ENCODE data around the gene MAOA.

The MAOA gene

DNA sequence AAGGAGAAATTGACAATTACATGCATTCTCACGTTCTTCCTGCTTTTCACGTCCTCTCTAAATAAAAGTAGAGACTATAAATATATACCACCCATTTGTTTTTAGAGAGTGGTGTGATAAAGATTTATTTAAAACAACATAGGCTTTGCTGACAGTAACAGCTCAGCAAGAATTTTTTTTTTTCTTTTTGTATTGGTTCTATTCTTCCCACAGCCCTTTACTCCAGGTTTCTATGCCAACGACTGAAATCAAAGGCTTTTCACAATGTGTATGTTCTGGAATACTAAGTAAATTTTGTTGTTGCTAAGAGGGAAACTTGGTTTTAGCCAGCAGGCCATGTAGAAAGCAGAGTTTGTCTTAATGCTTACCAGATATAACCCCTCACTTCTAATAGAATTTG is 43.4 kb downstream of the MAOA start:
- no peaks in the 10 kb centered on the region for H3K36me3 ChIP-seq (ENCODE audit: insufficient read depth, low read length)
- no peaks in the 10 kb centered on the region for H3K4me1 ChIP-seq (ENCODE audit: insufficient read depth, low read length)
- H3K4me3 ChIP-seq (ENCODE audit: low read depth in 1 of 2, low read length in 2 of 2): no peak overlapping the region
- TF ChIP-seq EZH2 (IDR thresholded peaks at IDR 0.05; ENCODE audit: borderline replicate concordance, low read depth, low read length, severe bottlenecking): no peak
- TF ChIP-seq, protein P1, sequence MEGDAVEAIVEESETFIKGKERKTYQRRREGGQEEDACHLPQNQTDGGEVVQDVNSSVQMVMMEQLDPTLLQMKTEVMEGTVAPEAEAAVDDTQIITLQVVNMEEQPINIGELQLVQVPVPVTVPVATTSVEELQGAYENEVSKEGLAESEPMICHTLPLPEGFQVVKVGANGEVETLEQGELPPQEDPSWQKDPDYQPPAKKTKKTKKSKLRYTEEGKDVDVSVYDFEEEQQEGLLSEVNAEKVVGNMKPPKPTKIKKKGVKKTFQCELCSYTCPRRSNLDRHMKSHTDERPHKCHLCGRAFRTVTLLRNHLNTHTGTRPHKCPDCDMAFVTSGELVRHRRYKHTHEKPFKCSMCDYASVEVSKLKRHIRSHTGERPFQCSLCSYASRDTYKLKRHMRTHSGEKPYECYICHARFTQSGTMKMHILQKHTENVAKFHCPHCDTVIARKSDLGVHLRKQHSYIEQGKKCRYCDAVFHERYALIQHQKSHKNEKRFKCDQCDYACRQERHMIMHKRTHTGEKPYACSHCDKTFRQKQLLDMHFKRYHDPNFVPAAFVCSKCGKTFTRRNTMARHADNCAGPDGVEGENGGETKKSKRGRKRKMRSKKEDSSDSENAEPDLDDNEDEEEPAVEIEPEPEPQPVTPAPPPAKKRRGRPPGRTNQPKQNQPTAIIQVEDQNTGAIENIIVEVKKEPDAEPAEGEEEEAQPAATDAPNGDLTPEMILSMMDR (IDR thresholded peaks at IDR 0.05; ENCODE audit: borderline replicate concordance, extremely low read depth, low read length, poor library complexity, severe bottlenecking): no peak
- DNase-seq (no peak), ATAC-seq (ENCODE audit: insufficient read depth, low read depth) (no peak)
- no peak overlapping the region for H3K9ac ChIP-seq (ENCODE audit: low read depth, low read length)
- H3K4me2 ChIP-seq (ENCODE audit: insufficient read depth, low read length): no peak overlapping the region
- no peaks in the 10 kb centered on the region for H3K9me3 ChIP-seq (ENCODE audit: insufficient read depth, low read length, severe bottlenecking)
- no peak overlapping the region for H3K27ac ChIP-seq (ENCODE audit: low read length)
- H2AFZ ChIP-seq (ENCODE audit: low read depth, low read length): no peak overlapping the region
- H3K27me3 ChIP-seq (ENCODE audit: insufficient read depth, low read length, poor library complexity): no peaks in the 10 kb centered on the region
- H3K79me2 ChIP-seq (ENCODE audit: insufficient read depth, low read length): no peaks in the 10 kb centered on the region
- no peaks in the 10 kb centered on the region for H4K20me1 ChIP-seq (ENCODE audit: insufficient read depth, low read length)

DNA sequence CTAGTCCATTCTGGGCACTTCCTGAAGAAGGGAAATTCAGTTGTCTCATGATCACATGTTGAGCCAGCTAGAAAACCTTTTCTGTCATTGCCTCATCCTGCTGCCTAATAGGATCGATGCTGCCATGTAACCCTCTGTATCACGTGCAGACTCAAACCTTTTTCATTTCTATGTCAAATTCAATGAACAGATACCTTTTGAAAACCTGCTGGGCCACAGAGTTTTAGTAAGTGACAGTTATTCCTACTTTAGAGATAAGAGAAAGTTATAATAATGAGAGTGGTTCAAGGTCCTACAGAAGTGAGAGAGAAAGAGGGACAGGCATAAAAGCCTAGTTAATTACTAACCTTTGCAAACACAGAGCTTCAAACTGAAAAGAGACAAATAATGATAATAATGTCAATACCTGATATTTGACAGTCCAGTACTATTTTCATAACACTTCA is 46.0 kb downstream of the MAOA start:
- ATAC-seq (ENCODE audit: insufficient read depth, low read depth): no peak
- no peaks in the 10 kb centered on the region for H3K9me3 ChIP-seq (ENCODE audit: insufficient read depth, low read length, severe bottlenecking)
- no peaks in the 10 kb centered on the region for H3K36me3 ChIP-seq (ENCODE audit: insufficient read depth, low read length)
- no peak for TF ChIP-seq EZH2 (IDR thresholded peaks at IDR 0.05; ENCODE audit: borderline replicate concordance, low read depth, low read length, severe bottlenecking)
- TF ChIP-seq, protein P1 (IDR thresholded peaks at IDR 0.05; ENCODE audit: borderline replicate concordance, extremely low read depth, low read length, poor library complexity, severe bottlenecking): no peak
- H3K4me1 ChIP-seq (ENCODE audit: insufficient read depth, low read length): no peaks in the 10 kb centered on the region
- H3K4me3 ChIP-seq (ENCODE audit: low read depth in 1 of 2, low read length in 2 of 2): no peak overlapping the region
- no peak overlapping the region for H3K4me2 ChIP-seq (ENCODE audit: insufficient read depth, low read length)
- no peaks in the 10 kb centered on the region for H3K79me2 ChIP-seq (ENCODE audit: insufficient read depth, low read length)
- H3K27ac ChIP-seq (ENCODE audit: low read length): no peak overlapping the region
- H4K20me1 ChIP-seq (ENCODE audit: insufficient read depth, low read length): no peaks in the 10 kb centered on the region
- H3K9ac ChIP-seq (ENCODE audit: low read depth, low read length): no peak overlapping the region
- no peak for DNase-seq
- no peak overlapping the region for H2AFZ ChIP-seq (ENCODE audit: low read depth, low read length)
- H3K27me3 ChIP-seq (ENCODE audit: insufficient read depth, low read length, poor library complexity): no peaks in the 10 kb centered on the region

DNA sequence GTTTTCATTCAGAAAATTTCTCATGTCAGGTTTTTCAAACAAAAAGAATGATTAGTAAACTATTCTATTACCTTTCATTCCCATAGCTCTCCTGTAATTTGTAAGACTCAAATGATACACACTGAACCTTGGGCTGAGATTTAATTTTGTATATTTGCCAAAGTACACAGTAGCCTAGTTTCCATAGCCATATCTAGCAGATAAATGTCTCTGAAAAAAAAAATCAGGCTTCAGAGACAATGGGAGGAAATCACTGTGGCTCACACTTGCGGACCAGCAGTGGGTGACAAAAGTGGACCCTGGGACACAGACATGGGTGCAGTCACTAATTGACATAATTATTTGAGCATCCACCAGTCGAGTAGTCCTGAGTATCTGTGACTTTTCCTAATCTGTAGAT is 46.6 kb downstream of the MAOA start:
- Histone ChIP-seq H3K27ac (ENCODE audit: low read length) (no peak overlapping the region), H3K9me3 (ENCODE audit: insufficient read depth, low read length, severe bottlenecking) (no peaks in the 10 kb centered on the region), H3K4me2 (ENCODE audit: insufficient read depth, low read length) (no peak overlapping the region), H3K27me3 (ENCODE audit: insufficient read depth, low read length, poor library complexity) (no peaks in the 10 kb centered on the region), H3K4me1 (ENCODE audit: insufficient read depth, low read length) (no peaks in the 10 kb centered on the region), H2AFZ (ENCODE audit: low read depth, low read length) (no peak overlapping the region), H3K36me3 (ENCODE audit: insufficient read depth, low read length) (no peaks in the 10 kb centered on the region), H4K20me1 (ENCODE audit: insufficient read depth, low read length) (no peaks in the 10 kb centered on the region), H3K4me3 (ENCODE audit: low read depth in 1 of 2, low read length in 2 of 2) (no peak overlapping the region), H3K79me2 (ENCODE audit: insufficient read depth, low read length) (no peaks in the 10 kb centered on the region), H3K9ac (ENCODE audit: low read depth, low read length) (no peak overlapping the region)
- DNase-seq: no peak
- TF ChIP-seq, protein P1 (IDR thresholded peaks at IDR 0.05; ENCODE audit: borderline replicate concordance, extremely low read depth, low read length, poor library complexity, severe bottlenecking): no peak
- no peak for TF ChIP-seq EZH2 (IDR thresholded peaks at IDR 0.05; ENCODE audit: borderline replicate concordance, low read depth, low read length, severe bottlenecking)
- no peak for ATAC-seq (ENCODE audit: insufficient read depth, low read depth)

All from DND-41 (cell line).